HG02981 (cell line): ENCODE results near the gene STIM1.

Source experiments
- ATAC-seq: cut with Tn5 transposase; IDR thresholded peaks from one replicate; pipeline ENCODE4 v1.9.1; 2021; ENCODE audit warnings: mild to moderate bottlenecking, moderate library complexity; ENCODE audit not compliant: unreplicated experiment

STIM1 gene

GRCh38 chr11:3830088-3830487 is 25.4 kb upstream of the STIM1 start:
- no peak for ATAC-seq

GRCh38 chr11:3830730-3831129 is 24.7 kb upstream of the STIM1 start:
- ATAC-seq, result no peak

DNA sequence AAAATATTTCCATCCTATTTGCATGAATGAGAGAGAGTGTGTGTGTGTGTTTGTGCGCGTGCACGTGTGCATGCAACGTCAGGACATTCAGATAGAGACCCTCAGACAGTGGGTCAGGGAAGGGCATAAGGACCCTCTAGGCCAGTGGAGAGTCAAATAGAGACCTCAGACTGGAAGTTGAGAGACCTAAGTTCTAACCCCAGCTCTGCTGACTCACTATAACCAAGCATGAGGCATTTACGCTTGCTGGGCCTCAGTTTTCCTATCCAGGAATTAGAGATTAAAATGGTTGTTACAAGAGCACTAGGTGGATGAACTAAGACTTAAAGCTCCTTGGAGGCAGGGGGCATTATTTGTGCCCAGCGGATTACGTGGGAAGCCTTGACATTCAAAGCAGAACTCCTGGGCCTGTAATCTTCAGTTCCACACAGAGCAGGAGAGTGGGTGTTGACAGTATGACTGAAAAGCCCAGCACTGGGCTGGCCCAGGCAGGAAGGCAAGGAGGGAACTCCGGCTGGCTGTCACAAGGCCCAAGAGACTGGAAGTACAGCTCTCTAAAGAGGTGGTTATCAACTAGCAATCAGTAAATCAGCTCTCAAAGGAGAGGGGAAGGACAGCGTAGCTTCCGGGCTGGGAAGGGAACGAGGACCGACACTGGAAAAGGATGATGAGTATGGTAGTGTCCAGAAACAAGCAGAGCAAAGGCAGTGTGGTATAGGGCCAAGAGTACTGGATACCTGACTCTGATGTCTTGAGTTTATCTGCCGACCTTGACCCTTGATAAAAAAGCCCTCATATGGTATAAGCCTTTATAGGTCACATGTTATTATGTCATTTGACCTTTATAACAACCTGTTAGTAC is 23.9 kb upstream of the STIM1 start:
- ATAC-seq, result no peak

DNA sequence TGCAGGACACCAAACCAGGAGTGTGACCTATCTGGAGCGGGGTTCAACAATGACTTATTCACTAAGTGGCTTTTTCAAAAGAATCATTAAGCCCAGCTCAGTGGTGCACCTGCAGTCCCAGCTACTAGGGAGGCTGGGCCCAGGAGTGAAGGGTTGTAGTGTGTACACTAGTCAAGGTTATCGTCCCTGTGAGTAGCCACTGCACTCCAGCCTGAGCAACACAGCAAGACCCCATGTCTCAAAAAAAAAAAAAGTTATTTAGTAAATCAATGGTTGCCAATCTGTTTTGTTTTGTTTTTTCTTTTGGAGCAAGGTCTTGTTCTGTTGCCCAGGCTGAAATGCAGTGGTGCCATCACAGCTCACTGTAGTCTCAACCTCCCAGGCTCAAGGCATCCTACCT is 22.6 kb upstream of the STIM1 start:
- ATAC-seq, result no peak

DNA sequence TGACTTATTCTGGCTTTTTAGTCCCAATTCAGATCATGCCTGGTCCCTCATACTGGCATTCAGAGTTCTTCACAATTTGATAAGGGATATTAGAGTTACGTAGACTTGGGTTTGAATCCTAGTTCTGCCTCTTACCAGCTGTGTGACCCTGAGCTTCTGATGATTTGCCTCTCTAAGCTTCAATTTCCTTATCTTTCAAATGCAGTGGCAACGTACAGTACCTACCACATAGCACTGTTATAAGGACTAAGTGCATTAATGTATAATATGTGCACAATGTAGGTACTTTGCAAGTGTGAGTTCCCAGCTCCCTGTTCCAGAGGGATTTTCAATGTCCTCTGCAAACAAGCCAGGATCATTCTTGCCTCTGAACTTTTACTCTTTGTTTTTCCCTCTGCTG is 22.0 kb upstream of the STIM1 start:
- ATAC-seq, result no peak

DNA sequence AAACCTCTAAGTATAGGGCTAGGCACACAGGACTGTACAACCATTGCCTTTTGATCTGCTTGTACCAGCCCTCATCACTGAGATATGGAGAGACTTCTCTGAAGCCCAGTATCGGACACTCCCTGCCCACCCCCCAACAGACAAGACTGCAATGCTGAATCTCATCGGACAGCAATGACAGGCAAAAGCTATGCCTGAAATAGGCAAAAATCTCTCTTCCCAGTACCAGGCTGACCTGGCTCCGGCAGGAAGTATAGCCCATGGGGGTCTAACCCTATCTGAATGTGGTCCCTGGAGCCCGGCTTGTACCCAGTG is 21.2 kb upstream of the STIM1 start:
- ATAC-seq, result no peak

DNA sequence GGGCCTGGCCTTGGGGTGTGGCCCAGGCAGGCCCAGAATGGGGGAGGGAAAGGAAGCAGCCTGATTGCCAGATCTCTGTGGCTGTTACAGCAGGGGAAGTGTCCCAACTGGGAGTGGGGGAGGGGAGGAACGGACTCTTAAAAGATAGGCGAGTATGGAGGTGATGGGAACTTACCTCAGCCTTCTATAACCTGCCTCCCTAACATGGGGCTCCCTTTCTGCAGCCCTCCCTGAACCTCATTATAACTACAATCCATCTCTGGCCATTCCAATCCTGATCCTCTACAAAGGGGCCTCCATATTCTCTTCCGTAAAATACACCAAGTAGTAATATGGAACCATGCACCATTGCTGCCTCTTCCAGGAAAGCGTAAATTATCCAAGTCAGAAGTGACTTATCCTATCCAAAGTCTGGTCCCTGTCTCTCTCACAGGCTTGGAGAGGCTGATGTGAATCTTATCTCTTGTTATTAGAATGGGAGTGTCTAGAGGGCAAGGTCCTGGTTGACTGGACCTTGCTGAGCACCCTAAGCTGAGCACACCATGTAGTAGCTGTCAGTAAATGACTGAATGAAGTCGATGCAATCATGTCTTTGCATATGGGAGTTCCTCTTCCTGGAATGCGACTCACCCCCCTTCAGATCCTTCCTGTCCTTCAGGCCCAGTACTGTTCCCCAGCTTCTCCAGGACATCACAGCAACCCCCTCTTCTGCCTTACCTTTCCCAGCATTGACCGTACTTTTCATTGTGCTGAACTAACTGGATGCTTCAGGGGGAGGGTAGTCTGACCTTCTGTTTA is 20.6 kb upstream of the STIM1 start:
- no peak for ATAC-seq

DNA sequence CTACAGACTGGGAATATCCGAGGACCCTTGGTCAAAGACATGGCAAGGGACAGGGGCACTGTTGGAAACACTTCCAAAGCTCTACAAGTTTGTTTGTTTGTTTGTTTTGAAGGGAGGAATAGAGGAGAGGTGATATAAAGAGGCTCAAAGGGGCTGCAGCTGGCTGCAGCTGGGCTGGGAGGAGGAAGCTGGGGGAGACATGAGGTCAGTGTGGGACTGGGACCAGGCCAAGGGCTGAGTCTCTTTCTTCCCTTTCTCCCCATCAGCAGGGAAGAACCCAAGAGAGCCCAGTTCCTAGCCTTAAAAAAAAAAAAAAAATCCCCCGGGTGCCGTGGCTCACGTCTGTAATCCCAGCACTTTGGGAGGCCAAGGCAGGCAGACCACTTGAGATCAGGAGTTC is 19.7 kb upstream of the STIM1 start:
- no peak for ATAC-seq

- ATAC-seq, result no peak
These were observed 18.6 kb upstream of the STIM1 start for GRCh38 chr11:3836903-3837302.

- no peak for ATAC-seq
These were observed 17.7 kb upstream of the STIM1 start for GRCh38 chr11:3837793-3838192.

GRCh38 chr11:3838504-3838903 is 17.0 kb upstream of the STIM1 start:
- ATAC-seq, result no peak

DNA sequence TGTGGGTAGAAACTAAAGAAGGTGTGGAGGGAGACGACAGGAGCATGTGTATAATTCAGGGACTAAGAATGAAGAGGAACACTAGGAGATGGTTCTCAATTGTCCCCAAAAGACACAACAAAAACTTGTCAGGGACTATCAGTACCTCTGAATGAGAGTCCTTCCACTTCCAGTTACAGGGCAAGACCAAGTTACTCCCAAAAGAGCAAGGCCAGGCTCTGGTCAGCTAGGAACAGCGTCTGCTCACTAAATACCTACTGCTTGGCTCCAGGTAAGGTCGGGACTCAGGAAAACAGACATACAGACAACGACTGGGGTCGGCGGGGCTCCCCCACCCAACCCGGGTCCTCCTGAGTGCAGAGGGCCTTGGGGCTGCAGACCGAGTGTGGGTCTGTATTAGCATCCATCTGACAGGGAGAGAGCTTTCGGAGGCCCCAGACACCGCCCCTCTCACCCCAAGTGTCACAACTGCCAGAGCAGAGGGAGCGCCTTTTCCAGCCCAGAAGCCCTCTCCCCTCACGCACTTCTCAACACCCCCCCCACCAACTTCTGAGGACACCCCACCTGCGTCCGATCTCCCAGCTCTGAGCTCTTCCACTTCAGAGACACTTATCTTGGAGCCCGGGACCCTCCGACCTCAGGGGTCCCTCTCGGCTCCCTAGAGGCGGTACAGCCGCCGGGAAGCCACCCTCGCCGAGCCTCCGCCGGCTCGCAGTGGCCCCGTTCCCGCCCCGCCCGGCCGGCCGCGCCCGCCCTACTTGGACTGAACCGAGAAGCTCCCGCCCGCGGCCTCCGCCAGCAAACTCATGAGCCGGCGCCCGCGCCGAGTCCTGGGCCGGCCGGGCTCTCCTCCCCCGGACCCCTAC is 15.2 kb upstream of the STIM1 start:
- peak; percentile 10 for ATAC-seq

DNA sequence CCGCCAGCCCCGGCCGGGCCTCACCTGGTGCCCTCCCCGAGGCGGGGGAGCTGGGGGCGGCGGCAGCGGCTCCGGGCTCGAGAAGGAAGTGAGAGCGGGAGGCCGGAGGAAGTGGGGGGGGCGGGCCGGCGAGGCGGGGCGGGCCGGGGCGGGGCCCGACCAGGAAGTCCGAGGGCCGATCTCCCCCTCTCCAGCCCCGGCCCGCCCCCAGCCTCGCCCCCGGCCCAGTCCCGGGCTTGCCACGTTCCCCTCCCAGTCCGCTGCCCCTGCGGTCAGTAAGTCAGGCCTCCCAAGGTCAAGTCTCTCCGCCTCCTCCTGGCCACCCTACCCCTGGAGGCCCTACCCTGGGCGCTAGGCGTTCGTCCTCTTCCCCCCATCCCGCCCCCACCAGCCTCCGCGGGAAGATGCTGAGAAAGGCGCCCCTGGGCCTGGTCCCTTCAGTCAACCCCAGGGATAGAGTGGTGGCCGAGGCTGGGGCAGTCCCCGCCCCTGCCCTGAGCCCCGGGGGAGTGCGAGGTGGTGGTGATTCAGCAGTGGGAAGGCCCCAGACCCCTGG is 14.5 kb upstream of the STIM1 start, which contains the start of gene RHOG:
TSS of gene RHOG (minus strand) at position 90 of the 556 bp plus-strand sequence. CDS start 12,821 bp downstream, outside the sequence.
- peak; percentile 26 for ATAC-seq

- peak; percentile 55 for ATAC-seq
These were observed 13.8 kb upstream of the STIM1 start for GRCh38 chr11:3841426-3842350.

DNA sequence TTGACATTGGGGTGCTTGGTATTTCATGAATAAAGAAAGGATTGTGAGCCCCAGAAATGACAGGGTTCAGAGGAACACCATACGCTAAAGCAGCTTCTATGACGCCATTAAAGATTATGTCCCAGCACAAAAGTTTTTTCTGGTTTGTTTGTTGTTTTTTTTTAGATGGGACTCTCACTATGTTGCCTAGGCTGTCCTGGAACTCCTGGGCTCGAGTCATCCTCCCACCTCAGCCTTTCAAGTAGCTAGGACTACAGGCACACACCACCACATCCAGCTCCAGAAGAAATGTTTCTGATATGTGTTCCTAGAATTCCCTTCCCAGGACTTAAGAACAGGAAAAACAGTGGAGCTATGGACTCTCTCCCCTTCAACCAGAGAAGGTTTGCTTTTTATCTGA is 12.1 kb upstream of the STIM1 start:
- ATAC-seq, result no peak

DNA sequence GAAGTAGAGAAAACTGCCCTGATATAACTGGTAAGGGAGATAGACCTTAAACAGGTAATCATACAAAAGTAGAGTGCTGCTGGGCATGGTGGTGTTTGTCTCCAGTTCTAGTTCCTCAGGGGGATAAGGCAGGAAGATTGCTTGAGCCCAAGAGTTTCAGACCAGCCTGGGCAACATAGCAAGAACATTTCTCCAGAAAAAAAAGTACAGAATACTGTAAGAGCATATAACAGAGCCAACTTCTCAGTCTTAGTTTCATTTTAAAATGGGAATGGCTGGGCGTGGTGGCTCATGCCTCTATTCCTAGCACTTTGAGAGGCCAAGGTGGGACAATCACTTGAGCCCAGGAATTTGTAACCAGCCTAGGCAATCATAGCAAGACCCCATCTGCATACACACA is 10.2 kb upstream of the STIM1 start:
- ATAC-seq, result no peak

- no peak for ATAC-seq
These were observed 9.8 kb upstream of the STIM1 start for GRCh38 chr11:3845670-3846069.

DNA sequence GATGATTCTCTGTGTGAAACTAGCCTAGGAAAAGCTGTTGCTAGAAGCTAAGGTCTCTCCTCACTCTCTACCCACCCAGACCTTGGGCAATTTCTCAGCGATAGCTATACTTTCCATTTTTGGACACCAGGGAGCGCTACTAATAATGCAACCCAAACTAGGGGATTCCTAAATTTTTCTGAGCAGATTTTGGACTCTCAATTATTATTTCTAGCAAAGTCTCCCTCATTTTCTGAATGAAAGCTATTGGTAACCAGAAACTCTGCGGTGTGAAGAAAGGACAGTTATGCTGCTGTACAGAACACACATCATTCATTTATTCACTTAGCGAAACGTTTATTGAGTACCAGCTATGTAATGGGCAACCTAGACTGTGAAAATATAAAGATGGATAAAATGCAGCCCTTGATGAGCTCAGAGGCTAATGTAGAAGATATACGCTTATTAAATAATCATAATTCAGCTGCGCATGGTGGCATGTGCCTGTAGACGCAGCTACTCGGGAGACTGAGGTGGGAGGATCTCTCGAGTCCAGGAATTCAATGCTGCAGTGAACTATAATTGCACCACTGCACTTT is 6.1 kb upstream of the STIM1 start:
- ATAC-seq, result no peak

- no peak for ATAC-seq
These were observed 2.0 kb upstream of the STIM1 start for GRCh38 chr11:3853545-3853842.
